Measurements from ENCODE around the gene GSTM4. TPM values are rescaled to one million over a fixed set of nuclear protein-coding genes. Genes with fewer than 3 reads are reported as not detected.

The GSTM4 gene
- total and polyA plus RNA-seq, 2 experiments from 2014 or later, result 12.8 to 12.9 TPM

- Histone ChIP-seq H3K36me3 (ENCODE audit: insufficient read depth) (no peaks in the 10 kb centered on the region), H3K27ac (ENCODE audit: low read depth) (no peak overlapping the region), H3K4me1 (ENCODE audit: insufficient read depth) (peaks cover 22% of the 10 kb centered on the region), H3K4me3 (no peak overlapping the region), H3K79me2 (replicated peaks; ENCODE audit: insufficient read depth) (no peaks in the 10 kb centered on the region), H2AFZ (no peak overlapping the region), H3K9me2 (ENCODE audit: insufficient read depth) (peaks cover 7% of the 10 kb centered on the region; the same call in 1 of the 2 replicates), H3K4me2 (no peak overlapping the region), H3K27me3 (ENCODE audit: insufficient read depth) (no peaks in the 10 kb centered on the region), H4K20me1 (replicated peaks; ENCODE audit: insufficient read depth) (no peaks in the 10 kb centered on the region), H3F3A (replicated peaks; ENCODE audit: low read depth) (no peaks in the 10 kb centered on the region)
- Mint-ChIP-seq H3K4me3 (no peak overlapping the region), H3K9me3 (no peaks in the 10 kb centered on the region), H3K4me1 (peaks cover 30% of the 10 kb centered on the region), H3K27me3 (ENCODE audit: insufficient read depth, low read depth, poor library complexity) (peaks cover 8% of the 10 kb centered on the region), H3K36me3 (ENCODE audit: low read depth) (no peaks in the 10 kb centered on the region; the same call in 2 of the 3 replicates), H3K27ac (no peak overlapping the region)
- ATAC-seq (no peak), DNase-seq (ENCODE audit: low spot score) (no peak)
- TF ChIP-seq ZNF331 (CRISPR knock-in tag; IDR thresholded peaks at IDR 0.05; ENCODE audit: low read depth) (no peak), NANOG (IDR thresholded peaks at IDR 0.05; ENCODE audit: borderline replicate concordance) (no peak), REST (IDR thresholded peaks at IDR 0.05; ENCODE audit: unreplicated experiment) (no peak), JUNB (IDR thresholded peaks at IDR 0.05; ENCODE audit: unreplicated experiment) (no peak), POLR2AphosphoS5 (IDR thresholded peaks at IDR 0.05; ENCODE audit: low read depth) (no peak), CREB1 (CRISPR knock-in tag; IDR thresholded peaks at IDR 0.05; ENCODE audit: low read depth) (no peak), ZNF114 (CRISPR knock-in tag; IDR thresholded peaks at IDR 0.05) (no peak)
Measured at GRCh38 chr1:109613361-109614147, 42.3 kb upstream of the GSTM4 start.

DNA sequence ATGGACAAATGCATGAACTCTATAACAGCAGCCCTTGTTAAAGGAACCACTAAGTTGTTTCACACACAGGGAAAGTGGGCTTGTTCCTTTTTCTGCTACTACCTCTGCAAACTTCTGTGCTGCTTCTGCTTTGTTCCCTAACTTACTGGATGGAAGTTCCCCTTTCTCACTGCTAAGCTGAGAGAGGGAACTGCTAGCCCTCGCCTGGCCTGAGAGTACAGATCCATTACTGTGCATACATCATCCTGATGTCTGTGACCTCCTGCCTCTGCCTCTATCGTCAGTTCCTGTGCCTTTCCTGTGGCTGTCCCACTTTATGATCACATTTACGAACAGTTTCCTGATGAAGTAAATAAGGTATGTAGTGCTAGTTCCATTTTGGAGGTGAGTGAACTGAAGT is 40.0 kb upstream of the GSTM4 start:
- H3K27ac Mint-ChIP-seq, result no peak overlapping the region
- peaks cover 8% of the 10 kb centered on the region for H3K27me3 Mint-ChIP-seq (ENCODE audit: insufficient read depth, low read depth, poor library complexity)
- no peaks in the 10 kb centered on the region for H3F3A ChIP-seq (replicated peaks; ENCODE audit: low read depth)
- H3K79me2 ChIP-seq (replicated peaks; ENCODE audit: insufficient read depth), result peaks cover 8% of the 10 kb centered on the region
- ATAC-seq (no peak), DNase-seq (ENCODE audit: low spot score) (no peak)
- H4K20me1 ChIP-seq (replicated peaks; ENCODE audit: insufficient read depth), result no peaks in the 10 kb centered on the region
- H3K4me1 Mint-ChIP-seq, result peaks cover 30% of the 10 kb centered on the region
- no peak overlapping the region for H3K27ac ChIP-seq (ENCODE audit: low read depth)
- no peak overlapping the region for H3K4me3 ChIP-seq
- H3K4me2 ChIP-seq, result no peak overlapping the region
- no peaks in the 10 kb centered on the region for H3K27me3 ChIP-seq (ENCODE audit: insufficient read depth)
- H3K36me3 Mint-ChIP-seq (ENCODE audit: low read depth), result no peaks in the 10 kb centered on the region; the same call in 2 of the 3 replicates
- H3K4me3 Mint-ChIP-seq, result no peak overlapping the region
- no peaks in the 10 kb centered on the region for H3K36me3 ChIP-seq (ENCODE audit: insufficient read depth)
- no peaks in the 10 kb centered on the region for H3K9me3 Mint-ChIP-seq
- peaks cover 3% of the 10 kb centered on the region; the same call in 1 of the 2 replicates for H3K9me2 ChIP-seq (ENCODE audit: insufficient read depth)
- H2AFZ ChIP-seq, result no peak overlapping the region
- peaks cover 18% of the 10 kb centered on the region for H3K4me1 ChIP-seq (ENCODE audit: insufficient read depth)
- TF ChIP-seq NANOG (IDR thresholded peaks at IDR 0.05; ENCODE audit: borderline replicate concordance) (no peak), REST (IDR thresholded peaks at IDR 0.05; ENCODE audit: unreplicated experiment) (no peak), ZNF331 (CRISPR knock-in tag; IDR thresholded peaks at IDR 0.05; ENCODE audit: low read depth) (no peak), ETS1 (IDR thresholded peaks at IDR 0.05) (no peak)
